Smooth muscle cell (in vitro differentiated cells): ENCODE results near the gene TPRX2. TPM values are rescaled to one million over a fixed set of nuclear protein-coding genes. Genes with fewer than 3 reads are reported as not detected.
"Not testable (repeated sequence)": the region's sequence is repeated elsewhere in the genome, so short reads cannot be mapped to it uniquely, and the experiment has no call there.

Source experiments
- DNase-seq: peaks from one replicate; lab custom pipeline; 2025; ENCODE audit not compliant: unreplicated experiment; lab: John Stamatoyannopoulos, UW
- H2AFZ ChIP-seq: fragments of 200-600 bp; sonication (generic); 2 replicates; pipeline ENCODE4 v1.6.0; 2016; ENCODE audit warnings: antibody characterized with exemption, low read depth, mild to moderate bottlenecking
- H3F3A ChIP-seq: fragments of 200-600 bp; sonication (generic); 2 replicates; pipeline ENCODE4 v1.6.0; 2017; ENCODE audit warnings: antibody characterized with exemption, low read depth
- H3K27ac ChIP-seq: fragments of 200-600 bp; sonication (generic); 2 replicates; pipeline ENCODE4 v1.5.1; 2016; ENCODE audit warnings: low read depth, mild to moderate bottlenecking
- H3K27me3 ChIP-seq: fragments of 200-600 bp; sonication (generic); 2 replicates; pipeline ENCODE4 v1.6.1; 2016; ENCODE audit warnings: low read depth, mild to moderate bottlenecking
- H3K36me3 ChIP-seq: fragments of 200-600 bp; sonication (generic); 2 replicates; pipeline ENCODE4 v1.5.1; 2016; ENCODE audit warnings: low read depth
- H3K4me1 ChIP-seq: fragments of 200-600 bp; sonication (generic); 2 replicates; pipeline ENCODE4 v1.5.1; 2016; ENCODE audit warnings: low read depth
- H3K4me2 ChIP-seq: fragments of 200-600 bp; sonication (generic); 2 replicates; pipeline ENCODE4 v1.6.0; 2016; ENCODE audit warnings: mild to moderate bottlenecking
- H3K4me3 ChIP-seq: fragments of 200-600 bp; sonication (generic); 2 replicates; pipeline ENCODE4 v1.5.1; 2016; ENCODE audit warnings: mild to moderate bottlenecking
- H3K79me2 ChIP-seq: fragments of 200-600 bp; sonication (generic); 2 replicates; pipeline ENCODE4 v1.6.0; 2016; ENCODE audit warnings: low read depth, mild to moderate bottlenecking
- H3K9ac ChIP-seq: fragments of 200-600 bp; sonication (generic); 2 replicates; pipeline ENCODE4 v1.6.0; 2016; ENCODE audit warnings: low read depth
- H3K9me3 ChIP-seq: fragments of 200-600 bp; sonication (generic); replicated peaks from 2 replicates; pipeline ENCODE4 v1.5.1; 2016; ENCODE audit warnings: low read depth
- H4K20me1 ChIP-seq: fragments of 200-600 bp; sonication (generic); 2 replicates; pipeline ENCODE4 v1.6.0; 2016; ENCODE audit warnings: low read depth
- WGBS: methylation state at CpG from one replicate; pipeline ENCODE4 v1.1.7; 2016; ENCODE audit warnings: low lambda C conversion rate; 5-methylcytosine and 5-hydroxymethylcytosine counted together
- polyA plus RNA-seq: library from polyadenylated mRNA; unstranded; fragments of >200 nt; fragmentation: Nextera tagmentation; extraction: Ambion mirVana; gene quantifications from 2 replicates; pipeline ENCODE4 v1.2.1, GENCODE V29; 2016
- total RNA-seq: library from RNA; depleted of rRNA; stranded (reverse); fragments of >200 nt; gene quantifications from 2 replicates; pipeline ENCODE4 v1.2.3, GENCODE V29; 2014
- TF ChIP-seq, protein P1 (sequence below): fragments of 200-600 bp; sonication (generic); IDR thresholded peaks from 2 replicates; pipeline ENCODE4 v1.5.1; 2017; ENCODE audit warnings: borderline replicate concordance, mild to moderate bottlenecking, antibody characterized with exemption; ENCODE audit not compliant: insufficient read depth, poor library complexity, severe bottlenecking

Gene TPRX2
- total and polyA plus RNA-seq, 2 experiments from 2014 or later = not detected

DNA sequence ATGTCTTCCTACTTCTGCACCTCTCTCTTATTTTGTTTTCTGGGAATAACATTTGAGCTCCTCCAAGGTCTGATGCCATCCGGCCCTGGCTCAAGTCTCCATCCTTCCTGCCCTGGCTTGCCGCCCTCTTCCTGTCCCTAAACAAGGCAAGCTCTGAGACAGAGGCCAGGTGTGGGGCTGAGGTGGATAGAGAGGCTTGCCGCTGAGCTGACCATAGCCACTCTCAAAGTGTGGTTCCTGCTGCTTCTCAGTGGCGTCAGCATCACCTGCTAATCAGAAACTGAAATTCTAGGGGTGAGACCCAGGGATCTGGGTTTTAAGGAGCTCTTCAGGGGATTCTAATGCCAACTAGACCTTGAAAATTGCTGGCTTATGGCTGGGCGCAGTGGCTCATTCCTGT lies 6.0 kb upstream of the TPRX2 start:
- WGBS = 89% methylated on average over 5 of the region's 5 CpGs
- Histone ChIP-seq H3K79me2 (no peaks in the 10 kb centered on the region), H3K9me3 (no peaks in the 10 kb centered on the region), H4K20me1 (no peaks in the 10 kb centered on the region), H3K27me3 (no peaks in the 10 kb centered on the region), H3K27ac (no peak overlapping the region), H2AFZ (no peak overlapping the region), H3K4me3 (no peak overlapping the region), H3F3A (no peaks in the 10 kb centered on the region), H3K9ac (no peak overlapping the region), H3K4me2 (no peak overlapping the region), H3K4me1 (peaks cover 5% of the 10 kb centered on the region), H3K36me3 (no peaks in the 10 kb centered on the region)
- no peak for DNase-seq
- TF ChIP-seq, protein P1, sequence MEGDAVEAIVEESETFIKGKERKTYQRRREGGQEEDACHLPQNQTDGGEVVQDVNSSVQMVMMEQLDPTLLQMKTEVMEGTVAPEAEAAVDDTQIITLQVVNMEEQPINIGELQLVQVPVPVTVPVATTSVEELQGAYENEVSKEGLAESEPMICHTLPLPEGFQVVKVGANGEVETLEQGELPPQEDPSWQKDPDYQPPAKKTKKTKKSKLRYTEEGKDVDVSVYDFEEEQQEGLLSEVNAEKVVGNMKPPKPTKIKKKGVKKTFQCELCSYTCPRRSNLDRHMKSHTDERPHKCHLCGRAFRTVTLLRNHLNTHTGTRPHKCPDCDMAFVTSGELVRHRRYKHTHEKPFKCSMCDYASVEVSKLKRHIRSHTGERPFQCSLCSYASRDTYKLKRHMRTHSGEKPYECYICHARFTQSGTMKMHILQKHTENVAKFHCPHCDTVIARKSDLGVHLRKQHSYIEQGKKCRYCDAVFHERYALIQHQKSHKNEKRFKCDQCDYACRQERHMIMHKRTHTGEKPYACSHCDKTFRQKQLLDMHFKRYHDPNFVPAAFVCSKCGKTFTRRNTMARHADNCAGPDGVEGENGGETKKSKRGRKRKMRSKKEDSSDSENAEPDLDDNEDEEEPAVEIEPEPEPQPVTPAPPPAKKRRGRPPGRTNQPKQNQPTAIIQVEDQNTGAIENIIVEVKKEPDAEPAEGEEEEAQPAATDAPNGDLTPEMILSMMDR = no peak

DNA sequence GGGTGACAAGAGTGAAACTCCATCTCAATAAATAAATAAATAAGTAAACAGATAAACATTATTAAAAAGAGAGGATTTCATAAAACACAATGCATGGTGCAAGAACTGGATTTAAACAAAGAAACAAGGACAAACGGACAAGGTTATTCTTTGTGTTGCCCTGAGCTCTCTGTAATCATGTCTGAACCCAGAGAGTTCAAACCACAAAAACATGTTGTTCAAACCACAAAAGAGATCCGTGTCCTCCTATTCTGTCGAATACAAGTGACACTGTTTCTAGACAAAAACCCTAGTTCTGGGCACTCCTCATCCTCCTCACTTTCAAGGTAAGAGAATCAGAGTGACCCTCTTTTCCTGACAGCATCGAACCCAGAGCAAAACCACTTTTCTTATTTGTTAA lies 4.6 kb upstream of the TPRX2 start:
- WGBS = 70% methylated on average over 4 of the region's 4 CpGs
- no peaks in the 10 kb centered on the region for H3F3A ChIP-seq
- TF ChIP-seq, protein P1 = no peak
- H3K27me3 ChIP-seq = no peaks in the 10 kb centered on the region
- DNase-seq = no peak
- H3K9me3 ChIP-seq = no peaks in the 10 kb centered on the region
- H3K79me2 ChIP-seq = no peaks in the 10 kb centered on the region
- H3K9ac ChIP-seq = no peak overlapping the region
- H3K36me3 ChIP-seq = no peaks in the 10 kb centered on the region
- no peak overlapping the region for H2AFZ ChIP-seq
- H3K4me3 ChIP-seq = no peak overlapping the region
- H3K4me2 ChIP-seq = no peak overlapping the region
- H3K27ac ChIP-seq = no peak overlapping the region
- peaks cover 5% of the 10 kb centered on the region for H3K4me1 ChIP-seq
- H4K20me1 ChIP-seq = no peaks in the 10 kb centered on the region

DNA sequence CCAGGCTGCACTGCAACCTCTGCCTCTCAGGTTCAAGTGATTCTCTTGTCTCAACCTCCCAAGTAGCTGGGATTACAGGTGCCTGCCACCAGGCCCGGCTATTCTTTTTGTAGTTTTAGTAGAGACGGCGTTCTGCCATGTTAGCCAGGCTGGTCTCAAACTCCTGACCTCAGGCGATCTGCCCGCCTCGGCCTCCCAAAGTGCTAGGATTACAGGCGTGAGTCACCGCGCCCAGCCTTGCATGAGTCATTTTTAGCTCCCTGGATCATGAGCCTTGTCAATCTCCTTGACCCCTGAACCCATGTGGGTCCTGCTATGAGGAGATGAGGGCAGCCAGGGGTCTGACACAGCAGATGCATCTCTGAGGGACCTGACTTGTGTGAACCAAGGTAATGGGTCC lies 804 bp upstream of the TPRX2 start:
- not testable (repeated sequence) for H3K4me3 ChIP-seq, H3K9ac ChIP-seq, H4K20me1 ChIP-seq, H2AFZ ChIP-seq, H3K9me3 ChIP-seq, H3K79me2 ChIP-seq, H3F3A ChIP-seq, DNase-seq, H3K36me3 ChIP-seq, H3K4me2 ChIP-seq, H3K27ac ChIP-seq, H3K4me1 ChIP-seq, H3K27me3 ChIP-seq
- WGBS = 33% methylated on average over 9 of the region's 9 CpGs

DNA sequence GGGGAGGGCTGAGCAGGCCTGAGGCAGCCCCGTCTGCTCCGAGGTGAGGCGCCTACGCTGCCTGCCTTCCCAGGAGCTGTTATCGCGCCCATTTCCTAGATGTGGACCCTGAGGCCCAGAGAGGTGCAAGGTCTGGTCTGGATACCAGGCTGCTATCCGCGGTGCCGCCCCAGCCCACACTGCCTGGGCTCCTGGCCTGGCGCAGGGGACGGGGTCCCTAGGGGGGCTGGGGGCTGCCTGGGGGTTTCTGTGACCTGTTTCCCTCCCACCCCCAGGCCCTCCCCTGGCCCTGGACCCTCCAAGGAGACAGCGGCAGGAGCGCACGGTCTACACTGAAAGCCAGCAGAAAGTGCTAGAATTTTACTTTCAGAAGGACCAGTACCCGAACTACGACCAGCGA lies 803 bp downstream of the TPRX2 start:
- not testable (repeated sequence) for H3K27ac ChIP-seq, H3K79me2 ChIP-seq, H3K27me3 ChIP-seq, H2AFZ ChIP-seq, H4K20me1 ChIP-seq, H3K9ac ChIP-seq, H3K4me3 ChIP-seq, H3F3A ChIP-seq, H3K4me1 ChIP-seq, H3K4me2 ChIP-seq, DNase-seq, H3K36me3 ChIP-seq, H3K9me3 ChIP-seq
- WGBS = 94% methylated on average over 6 of the region's 17 CpGs
